ENCODE measurements around the gene ZMIZ2.
"Not testable (repeated sequence)": the region's sequence is repeated elsewhere in the genome, so short reads cannot be mapped to it uniquely, and the experiment has no call there.

Gene ZMIZ2

GRCh38 chr7:44759246-44759645 lies 10.6 kb downstream of the ZMIZ2 start:
- no peak for DNase-seq

GRCh38 chr7:44760034-44760580 lies 11.5 kb downstream of the ZMIZ2 start:
- DNase-seq: no peak

- DNase-seq: no peak
Observed at GRCh38 chr7:44761207-44762161, 12.8 kb downstream of the ZMIZ2 start.

DNA sequence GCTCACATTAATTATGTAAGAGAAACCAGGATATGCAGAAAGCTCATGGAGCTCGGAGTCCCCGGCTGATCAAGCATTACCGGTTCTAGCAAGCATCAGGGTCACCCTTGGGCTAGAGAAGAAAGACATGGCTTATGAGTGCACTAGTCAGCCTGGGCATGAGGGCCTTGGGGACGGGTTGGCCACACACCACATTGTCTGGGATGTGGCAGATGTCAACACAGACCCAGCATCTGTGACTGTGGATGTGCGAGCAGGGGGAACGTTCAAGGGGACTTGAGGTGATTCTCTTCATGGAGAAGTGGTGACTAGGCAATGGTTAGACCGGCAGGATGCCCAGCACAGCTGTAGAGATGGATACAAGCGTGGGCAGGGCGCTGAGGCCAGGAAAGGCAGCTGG lies 13.7 kb downstream of the ZMIZ2 start:
- DNase-seq: no peak

- no peak for DNase-seq
Observed at GRCh38 chr7:44762726-44763522, 14.3 kb downstream of the ZMIZ2 start.

GRCh38 chr7:44764081-44764480 lies 15.4 kb downstream of the ZMIZ2 start:
- no peak for DNase-seq

- no peak for DNase-seq
Observed at GRCh38 chr7:44764665-44765578, 16.3 kb downstream of the ZMIZ2 start.

GRCh38 chr7:44765579-44766415 lies 17.1 kb downstream of the ZMIZ2 start:
- no peak for DNase-seq

- DNase-seq: no peak
Observed at GRCh38 chr7:44766416-44766801, 17.8 kb downstream of the ZMIZ2 start.

DNA sequence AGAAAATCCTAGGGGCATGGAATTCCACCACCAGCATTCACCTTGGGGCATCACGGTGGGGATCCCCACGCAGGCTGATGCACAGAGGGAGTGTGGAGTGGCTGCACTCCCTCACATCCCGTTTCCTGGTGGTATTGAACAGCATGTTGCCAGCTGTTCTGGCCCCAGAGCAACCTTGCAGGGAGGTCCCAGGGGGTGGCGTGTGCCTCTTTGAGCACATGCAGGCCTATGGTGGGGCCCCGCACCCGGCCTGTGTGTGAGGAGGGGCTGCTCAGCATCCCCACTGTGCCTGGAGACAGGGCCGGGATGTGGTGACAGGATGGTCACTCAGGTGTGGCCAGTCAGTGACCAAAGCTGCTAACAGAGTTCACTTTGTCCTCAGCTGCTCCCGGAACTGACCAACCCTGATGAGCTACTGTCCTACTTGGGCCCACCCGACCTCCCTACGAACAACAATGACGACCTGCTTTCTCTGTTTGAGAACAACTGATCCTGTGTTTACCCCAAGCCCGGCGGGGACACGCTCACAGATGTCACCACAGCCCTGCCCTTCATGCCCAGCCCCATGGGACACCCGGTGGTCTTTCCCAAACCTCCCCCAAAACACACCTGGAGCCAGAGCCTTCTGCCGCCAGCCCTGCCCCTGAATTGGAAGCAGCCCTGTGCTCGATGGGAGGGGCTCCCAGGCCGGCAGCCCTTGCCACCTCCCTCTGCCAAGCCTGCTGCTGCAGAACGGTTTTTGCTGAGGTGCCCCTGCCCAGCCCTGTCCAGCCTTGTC lies 18.7 kb downstream of the ZMIZ2 start:
- DNase-seq: no peak

DNA sequence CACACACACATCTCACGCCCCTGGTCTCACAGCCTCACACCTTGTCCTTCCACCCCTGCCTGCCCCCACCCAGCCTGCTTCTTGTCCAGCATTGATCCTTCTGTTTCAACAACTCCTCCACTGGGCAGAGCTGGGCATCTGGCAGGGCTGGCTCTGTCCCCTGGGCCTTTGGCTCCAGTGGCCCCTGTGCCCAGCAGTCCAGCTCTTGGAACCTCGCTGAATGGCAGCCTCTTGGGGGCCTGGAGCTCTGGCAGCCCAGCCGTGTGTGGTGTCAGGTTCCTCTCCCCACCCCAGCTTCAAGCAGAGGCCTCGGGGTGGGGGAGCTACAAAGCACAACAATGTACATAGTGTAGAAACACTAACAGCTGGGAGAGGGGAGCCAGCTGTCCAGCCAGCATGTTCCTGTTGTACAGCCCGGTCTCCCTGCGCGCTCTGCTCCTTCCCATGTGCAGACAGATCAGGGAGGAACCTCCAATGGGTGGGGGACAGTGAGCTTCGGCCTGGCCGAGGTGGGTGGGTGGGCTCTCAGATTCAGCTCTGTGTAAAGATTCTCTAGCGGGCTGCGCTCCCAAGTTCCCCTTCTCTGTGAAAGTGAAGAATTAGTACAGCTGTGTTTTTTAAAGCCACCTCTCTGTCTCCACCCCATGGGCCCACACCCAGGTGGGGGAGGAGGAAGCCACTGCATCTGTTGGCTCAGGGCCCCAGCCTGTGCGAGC lies 19.4 kb downstream of the ZMIZ2 start:
- peak; percentile 93 for DNase-seq

GRCh38 chr7:44768628-44769371 lies 20.2 kb downstream of the ZMIZ2 start:
- DNase-seq: no peak

DNA sequence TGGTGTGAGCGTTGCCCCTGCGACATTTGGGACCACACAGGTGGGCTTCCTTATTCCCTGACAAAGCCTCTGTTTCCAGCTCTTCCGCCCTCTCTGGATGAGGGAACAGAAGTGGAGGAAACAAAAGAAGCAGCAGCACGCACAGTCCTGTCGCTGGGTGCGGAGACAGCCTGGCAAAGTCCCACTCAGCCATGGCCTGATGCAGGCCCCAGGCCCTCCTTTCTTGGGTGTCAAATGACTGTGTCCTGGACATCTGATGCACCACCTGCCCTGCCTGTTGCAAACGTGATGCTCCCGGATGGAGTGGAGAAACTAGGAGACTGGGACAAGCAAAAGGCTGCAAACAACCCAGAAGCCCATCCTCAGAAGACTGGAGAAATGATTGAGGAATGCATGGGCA lies 20.7 kb downstream of the ZMIZ2 start:
- DNase-seq: no peak

- DNase-seq: no peak
Observed at GRCh38 chr7:44769776-44770294, 21.2 kb downstream of the ZMIZ2 start.

DNA sequence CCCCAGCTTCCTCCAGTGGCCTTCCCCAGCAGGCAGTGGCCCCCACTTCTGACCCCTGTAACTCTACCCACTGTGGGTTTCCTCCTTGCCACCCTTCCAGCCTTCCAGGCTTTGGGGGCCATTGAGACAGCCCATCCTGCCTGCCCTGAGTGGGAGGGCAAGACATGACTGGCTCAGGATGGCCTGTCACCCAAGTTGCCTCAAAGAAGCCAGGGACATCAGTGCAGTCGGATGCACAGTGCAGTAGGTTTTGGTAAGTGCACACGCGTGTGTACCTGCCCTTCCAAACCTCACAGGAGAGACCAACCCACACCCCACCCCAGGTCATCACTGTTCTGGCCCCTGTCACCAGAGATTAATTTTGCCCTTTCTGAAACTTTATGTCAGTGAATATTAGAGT lies 22.7 kb downstream of the ZMIZ2 start:
- no peak for DNase-seq

GRCh38 chr7:44772440-44772839 lies 23.8 kb downstream of the ZMIZ2 start:
- no peak for DNase-seq

- DNase-seq: no peak
Observed at GRCh38 chr7:44772867-44773266, 24.2 kb downstream of the ZMIZ2 start.

GRCh38 chr7:44774486-44774885 lies 25.8 kb downstream of the ZMIZ2 start:
- not testable (repeated sequence) for DNase-seq
